Measurements from ENCODE around the gene CSN3.
"Not testable (repeated sequence)": the region's sequence is repeated elsewhere in the genome, so short reads cannot be mapped to it uniquely, and the experiment has no call there.

Gene CSN3

GRCh38 chr4:70242297-70242696, at the start of gene CSN3:
Gene CSN3, plus strand, starts transcription at chr4:70242597. Its CDS starts 2,223 bp downstream, at chr4:70244820.
- DNase-seq = not testable (repeated sequence)

- DNase-seq = no peak
These were observed 49.5 kb upstream of the CSN3 start for GRCh38 chr4:70192895-70193294.

GRCh38 chr4:70195425-70195824, 47.0 kb upstream of the CSN3 start, which contains the start of gene ODAM:
Gene ODAM, plus strand, starts transcription at chr4:70195725. Its CDS starts 819 bp downstream, at chr4:70196544.
- no peak for DNase-seq

GRCh38 chr4:70196857-70197256, 45.5 kb upstream of the CSN3 start:
- DNase-seq = no peak

GRCh38 chr4:70197842-70198241, 44.6 kb upstream of the CSN3 start:
- DNase-seq = no peak

GRCh38 chr4:70203601-70204000, 38.8 kb upstream of the CSN3 start:
- DNase-seq = no peak

GRCh38 chr4:70212752-70213151, 29.6 kb upstream of the CSN3 start:
- not testable (repeated sequence) for DNase-seq

GRCh38 chr4:70216109-70216508, 26.3 kb upstream of the CSN3 start:
- not testable (repeated sequence) for DNase-seq

GRCh38 chr4:70216550-70216949, 25.8 kb upstream of the CSN3 start:
- not testable (repeated sequence) for DNase-seq

- not testable (repeated sequence) for DNase-seq
These were observed 21.0 kb upstream of the CSN3 start for GRCh38 chr4:70221389-70221788.

- DNase-seq = not testable (repeated sequence)
These were observed 20.6 kb upstream of the CSN3 start for GRCh38 chr4:70221818-70222217.

GRCh38 chr4:70225824-70226223, 16.6 kb upstream of the CSN3 start, which contains the start of gene FDCSP:
Gene FDCSP, plus strand, starts transcription at chr4:70226124. Its CDS starts 5,071 bp downstream, at chr4:70231195.
- DNase-seq = no peak

GRCh38 chr4:70236125-70236524, 6.3 kb upstream of the CSN3 start:
- DNase-seq = no peak

- no peak for DNase-seq
These were observed 3.1 kb upstream of the CSN3 start for GRCh38 chr4:70239131-70239883.

- no peak for DNase-seq
These were observed 2.4 kb upstream of the CSN3 start for GRCh38 chr4:70239884-70240591.

- DNase-seq = no peak
These were observed 694 bp downstream of the CSN3 start for GRCh38 chr4:70243091-70243490.

GRCh38 chr4:70251250-70251944, 9.0 kb downstream of the CSN3 start:
- DNase-seq = no peak

- DNase-seq = no peak
These were observed 9.5 kb downstream of the CSN3 start for GRCh38 chr4:70251945-70252277.

GRCh38 chr4:70269674-70270073, 27.3 kb downstream of the CSN3 start:
- DNase-seq = no peak

- no peak for DNase-seq
These were observed 34.7 kb downstream of the CSN3 start for GRCh38 chr4:70277121-70277520.

- DNase-seq = no peak
These were observed 38.2 kb downstream of the CSN3 start for GRCh38 chr4:70280567-70280966.

- DNase-seq = no peak
These were observed 46.3 kb downstream of the CSN3 start for GRCh38 chr4:70288651-70289050.

GRCh38 chr4:70291341-70291740, 48.9 kb downstream of the CSN3 start:
- no peak for DNase-seq

- no peak for DNase-seq
These were observed 55.2 kb downstream of the CSN3 start for GRCh38 chr4:70297576-70297975.

All from CD4-positive, alpha-beta T cell treated with Interleukin-17A for 1 hour (primary cell).